ENCODE measurements around the gene CSNK1G2.

CSNK1G2 gene

GRCh38 chr19:1938071-1938470 lies 2.9 kb upstream of the CSNK1G2 start:
- no peak for ATAC-seq
- no peak for TF ChIP-seq ZC3H10 (CRISPR knock-in tag; IDR thresholded peaks at IDR 0.05)
- TF ChIP-seq PPARA (CRISPR knock-in tag; IDR thresholded peaks at IDR 0.05; ENCODE audit: borderline replicate concordance) = no peak
- no peak for TF ChIP-seq ZFP3 (CRISPR knock-in tag; IDR thresholded peaks at IDR 0.05)
- no peak for TF ChIP-seq ISL1 (CRISPR knock-in tag; IDR thresholded peaks at IDR 0.05)
- TF ChIP-seq, protein P1, sequence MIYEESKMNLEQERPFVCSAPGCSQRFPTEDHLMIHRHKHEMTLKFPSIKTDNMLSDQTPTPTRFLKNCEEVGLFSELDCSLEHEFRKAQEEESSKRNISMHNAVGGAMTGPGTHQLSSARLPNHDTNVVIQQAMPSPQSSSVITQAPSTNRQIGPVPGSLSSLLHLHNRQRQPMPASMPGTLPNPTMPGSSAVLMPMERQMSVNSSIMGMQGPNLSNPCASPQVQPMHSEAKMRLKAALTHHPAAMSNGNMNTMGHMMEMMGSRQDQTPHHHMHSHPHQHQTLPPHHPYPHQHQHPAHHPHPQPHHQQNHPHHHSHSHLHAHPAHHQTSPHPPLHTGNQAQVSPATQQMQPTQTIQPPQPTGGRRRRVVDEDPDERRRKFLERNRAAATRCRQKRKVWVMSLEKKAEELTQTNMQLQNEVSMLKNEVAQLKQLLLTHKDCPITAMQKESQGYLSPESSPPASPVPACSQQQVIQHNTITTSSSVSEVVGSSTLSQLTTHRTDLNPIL (CRISPR knock-in tag; IDR thresholded peaks at IDR 0.05; ENCODE audit: low read depth) = no peak
- TF ChIP-seq ZNF8 (CRISPR knock-in tag; IDR thresholded peaks at IDR 0.05) = no peak
- TF ChIP-seq ARNTL (CRISPR knock-in tag; IDR thresholded peaks at IDR 0.05; ENCODE audit: borderline replicate concordance, low read depth) = no peak
- TF ChIP-seq OSR1 (CRISPR knock-in tag; IDR thresholded peaks at IDR 0.05) = no peak
- no peak for TF ChIP-seq PATZ1 (CRISPR knock-in tag; IDR thresholded peaks at IDR 0.05; ENCODE audit: borderline replicate concordance)
- no peak for TF ChIP-seq TCF4 (CRISPR knock-in tag; IDR thresholded peaks at IDR 0.05; ENCODE audit: borderline replicate concordance)
- TF ChIP-seq RARB (CRISPR knock-in tag; IDR thresholded peaks at IDR 0.05) = no peak
- no peak for TF ChIP-seq POU6F1 (CRISPR knock-in tag; IDR thresholded peaks at IDR 0.05; ENCODE audit: borderline replicate concordance, low read depth)
- TF ChIP-seq, protein P2, sequence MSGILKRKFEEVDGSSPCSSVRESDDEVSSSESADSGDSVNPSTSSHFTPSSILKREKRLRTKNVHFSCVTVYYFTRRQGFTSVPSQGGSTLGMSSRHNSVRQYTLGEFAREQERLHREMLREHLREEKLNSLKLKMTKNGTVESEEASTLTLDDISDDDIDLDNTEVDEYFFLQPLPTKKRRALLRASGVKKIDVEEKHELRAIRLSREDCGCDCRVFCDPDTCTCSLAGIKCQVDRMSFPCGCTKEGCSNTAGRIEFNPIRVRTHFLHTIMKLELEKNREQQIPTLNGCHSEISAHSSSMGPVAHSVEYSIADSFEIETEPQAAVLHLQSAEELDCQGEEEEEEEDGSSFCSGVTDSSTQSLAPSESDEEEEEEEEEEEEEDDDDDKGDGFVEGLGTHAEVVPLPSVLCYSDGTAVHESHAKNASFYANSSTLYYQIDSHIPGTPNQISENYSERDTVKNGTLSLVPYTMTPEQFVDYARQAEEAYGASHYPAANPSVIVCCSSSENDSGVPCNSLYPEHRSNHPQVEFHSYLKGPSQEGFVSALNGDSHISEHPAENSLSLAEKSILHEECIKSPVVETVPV (CRISPR knock-in tag; IDR thresholded peaks at IDR 0.05) = no peak

DNA sequence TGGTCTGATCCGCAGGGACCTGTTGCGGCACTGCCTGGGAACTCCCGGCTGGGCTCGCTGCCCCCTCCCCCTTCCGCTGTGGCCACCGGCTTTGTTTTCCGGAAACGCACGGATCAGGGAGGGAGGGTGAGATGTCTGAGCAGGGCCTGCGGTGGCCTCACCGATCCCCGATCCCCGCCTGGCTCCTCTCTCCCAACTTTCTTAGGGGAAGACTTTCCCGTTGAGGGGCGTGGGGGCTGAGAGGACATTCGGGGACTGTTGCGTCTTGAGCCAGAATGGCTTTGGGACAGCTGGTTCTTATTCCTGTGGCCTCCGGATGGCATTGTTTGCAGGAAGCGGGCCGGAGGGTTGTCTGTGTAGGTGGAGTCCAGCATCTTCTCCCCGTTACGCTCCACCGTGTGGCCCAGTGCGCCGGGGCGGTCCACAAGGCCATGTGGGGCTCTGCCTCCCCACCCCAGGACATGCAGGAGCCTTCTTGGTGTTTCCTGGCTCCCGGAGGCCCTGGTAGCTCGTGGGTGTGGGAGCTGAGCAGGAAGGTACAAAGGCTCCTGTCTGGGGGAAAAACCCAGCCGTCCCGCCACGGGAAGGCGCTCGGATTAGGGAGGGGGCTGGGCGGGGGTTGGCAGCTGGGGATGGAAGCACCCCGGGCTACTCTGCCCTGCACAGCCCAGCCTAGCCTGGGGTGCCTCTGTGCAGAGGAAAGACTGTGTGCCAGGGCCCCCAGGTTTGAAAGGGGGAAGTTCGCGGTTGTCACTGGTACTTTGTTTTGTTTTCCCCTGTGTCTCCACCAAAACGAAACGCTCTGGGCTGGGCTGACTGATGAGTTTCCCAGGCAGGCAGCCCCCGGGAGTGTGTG lies 1.3 kb downstream of the CSNK1G2 start:
- ATAC-seq = peak; percentile 80
- TF ChIP-seq ZFP30 (CRISPR knock-in tag; IDR thresholded peaks at IDR 0.05) = no peak
- no peak for TF ChIP-seq OSR1 (CRISPR knock-in tag; IDR thresholded peaks at IDR 0.05)
- TF ChIP-seq POU6F1 (CRISPR knock-in tag; IDR thresholded peaks at IDR 0.05; ENCODE audit: borderline replicate concordance, low read depth) = no peak
- no peak for TF ChIP-seq BACH2 (CRISPR knock-in tag; IDR thresholded peaks at IDR 0.05; ENCODE audit: borderline replicate concordance)
- TF ChIP-seq SNAI2 (CRISPR knock-in tag; IDR thresholded peaks at IDR 0.05) = no peak

DNA sequence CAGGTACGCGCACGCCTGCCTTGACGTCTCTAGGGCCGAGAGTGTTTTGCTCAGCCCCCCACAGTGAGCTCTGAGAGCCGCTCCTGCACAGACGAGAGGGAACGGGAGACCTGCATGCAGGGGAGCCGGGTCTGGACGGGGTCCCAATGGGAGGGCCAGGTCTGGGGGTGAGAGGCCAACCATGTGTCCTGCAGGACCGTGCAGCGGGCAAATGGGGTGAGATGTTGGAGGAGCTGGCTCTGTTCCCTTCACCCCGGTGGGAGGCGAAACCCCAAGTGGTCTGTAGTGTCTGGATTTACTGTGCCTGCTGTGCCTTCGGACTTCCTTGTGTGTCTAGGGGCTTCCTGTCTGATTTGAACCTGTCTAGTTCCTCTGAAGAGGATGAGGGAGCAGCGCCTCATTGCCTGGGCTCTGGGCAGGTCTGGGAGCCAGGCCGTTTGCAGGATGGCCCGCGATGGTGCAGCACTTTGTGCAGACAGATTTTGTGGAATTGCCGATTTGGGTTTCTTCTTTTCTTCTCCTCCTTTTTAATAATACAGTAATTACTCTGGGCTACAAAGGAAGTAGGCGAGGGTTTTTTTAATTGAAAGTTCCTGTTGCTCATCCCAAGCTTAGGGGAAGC lies 2.1 kb downstream of the CSNK1G2 start:
- TF ChIP-seq ZFP3 (CRISPR knock-in tag; IDR thresholded peaks at IDR 0.05) (no peak), TCF4 (CRISPR knock-in tag; IDR thresholded peaks at IDR 0.05; ENCODE audit: borderline replicate concordance) (no peak), ARNTL (CRISPR knock-in tag; IDR thresholded peaks at IDR 0.05; ENCODE audit: borderline replicate concordance, low read depth) (no peak), CSDC2 (CRISPR knock-in tag; IDR thresholded peaks at IDR 0.05) (no peak), ZNF70 (CRISPR knock-in tag; IDR thresholded peaks at IDR 0.05) (no peak), RARB (CRISPR knock-in tag; IDR thresholded peaks at IDR 0.05) (no peak), ZC3H10 (CRISPR knock-in tag; IDR thresholded peaks at IDR 0.05) (no peak), PATZ1 (CRISPR knock-in tag; IDR thresholded peaks at IDR 0.05; ENCODE audit: borderline replicate concordance) (no peak)
- ATAC-seq = no peak; the same call in 2 of the 3 replicates

Data from SK-N-SH treated with all-trans-retinoic acid at 6 μM for 48 hours (cell line).